PFSK-1 (cell line): ENCODE results near the gene LILRA1.

Experiments used
- FOXP2 ChIP-seq: optimal IDR thresholded peaks from 2 replicates; pipeline ENCODE3; 2011; ENCODE audit warnings: borderline replicate concordance, control low read depth, inconsistent platforms; ENCODE audit not compliant: insufficient read depth; ENCODE audit errors: extremely low read length, extremely low read depth
- POLR2AphosphoS5 ChIP-seq: IDR thresholded peaks from 2 replicates; pipeline ENCODE4 v1.6.1; 2012; ENCODE audit warnings: low read depth, mild to moderate bottlenecking, control low read depth, low read length, moderate library complexity
- SIN3A ChIP-seq: IDR thresholded peaks from 2 replicates; pipeline ENCODE4 v1.6.1; 2012; ENCODE audit warnings: mild to moderate bottlenecking, low read length, moderate library complexity, borderline replicate concordance; ENCODE audit not compliant: insufficient read depth
- TAF1 ChIP-seq: IDR thresholded peaks from 2 replicates; pipeline ENCODE4 v1.6.1; 2012; ENCODE audit warnings: low read length, control low read depth, borderline replicate concordance; ENCODE audit not compliant: insufficient read depth
- TF ChIP-seq, protein P1 (sequence below), 2 experiments: IDR thresholded peaks; 2 replicates each; pipeline versions ENCODE4 v1.6.1 to v1.8.0; 2011 to 2012; ENCODE audit warnings: low read depth in 2 of 2, low read length in 2 of 2, control low read depth in 1 of 2, inconsistent platforms in 1 of 2, mild to moderate bottlenecking in 1 of 2, moderate library complexity in 1 of 2; ENCODE audit not compliant: insufficient read depth in 1 of 2

DNA sequence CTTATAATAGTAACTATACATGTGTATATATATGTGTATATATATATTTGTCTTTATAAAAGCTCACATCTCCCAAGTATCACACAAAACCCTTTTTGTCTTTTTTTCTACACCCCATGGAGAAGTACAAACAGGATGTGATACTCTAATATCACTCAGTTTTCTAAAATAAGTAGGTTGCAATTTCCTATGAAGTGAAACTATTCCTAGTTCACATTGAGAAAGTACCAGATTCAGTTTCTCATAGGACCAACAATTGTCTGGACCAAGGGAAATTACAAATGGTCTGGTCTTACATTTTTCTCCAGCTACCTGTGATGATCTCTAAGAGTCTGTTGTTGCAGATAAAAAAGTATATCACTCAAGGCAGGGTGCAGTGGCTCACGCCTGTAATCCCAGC is 19.0 kb downstream of the LILRA1 start:
- no peak for TF ChIP-seq SIN3A
- TF ChIP-seq, protein P1, sequence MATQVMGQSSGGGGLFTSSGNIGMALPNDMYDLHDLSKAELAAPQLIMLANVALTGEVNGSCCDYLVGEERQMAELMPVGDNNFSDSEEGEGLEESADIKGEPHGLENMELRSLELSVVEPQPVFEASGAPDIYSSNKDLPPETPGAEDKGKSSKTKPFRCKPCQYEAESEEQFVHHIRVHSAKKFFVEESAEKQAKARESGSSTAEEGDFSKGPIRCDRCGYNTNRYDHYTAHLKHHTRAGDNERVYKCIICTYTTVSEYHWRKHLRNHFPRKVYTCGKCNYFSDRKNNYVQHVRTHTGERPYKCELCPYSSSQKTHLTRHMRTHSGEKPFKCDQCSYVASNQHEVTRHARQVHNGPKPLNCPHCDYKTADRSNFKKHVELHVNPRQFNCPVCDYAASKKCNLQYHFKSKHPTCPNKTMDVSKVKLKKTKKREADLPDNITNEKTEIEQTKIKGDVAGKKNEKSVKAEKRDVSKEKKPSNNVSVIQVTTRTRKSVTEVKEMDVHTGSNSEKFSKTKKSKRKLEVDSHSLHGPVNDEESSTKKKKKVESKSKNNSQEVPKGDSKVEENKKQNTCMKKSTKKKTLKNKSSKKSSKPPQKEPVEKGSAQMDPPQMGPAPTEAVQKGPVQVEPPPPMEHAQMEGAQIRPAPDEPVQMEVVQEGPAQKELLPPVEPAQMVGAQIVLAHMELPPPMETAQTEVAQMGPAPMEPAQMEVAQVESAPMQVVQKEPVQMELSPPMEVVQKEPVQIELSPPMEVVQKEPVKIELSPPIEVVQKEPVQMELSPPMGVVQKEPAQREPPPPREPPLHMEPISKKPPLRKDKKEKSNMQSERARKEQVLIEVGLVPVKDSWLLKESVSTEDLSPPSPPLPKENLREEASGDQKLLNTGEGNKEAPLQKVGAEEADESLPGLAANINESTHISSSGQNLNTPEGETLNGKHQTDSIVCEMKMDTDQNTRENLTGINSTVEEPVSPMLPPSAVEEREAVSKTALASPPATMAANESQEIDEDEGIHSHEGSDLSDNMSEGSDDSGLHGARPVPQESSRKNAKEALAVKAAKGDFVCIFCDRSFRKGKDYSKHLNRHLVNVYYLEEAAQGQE (IDR thresholded peaks at IDR 0.05; ENCODE audit: insufficient read depth in 1 of 2, low read depth in 2 of 2, low read length in 2 of 2): no peak
- TF ChIP-seq TAF1: no peak
- TF ChIP-seq FOXP2: no peak
- no peak for TF ChIP-seq POLR2AphosphoS5
